Measurements from ENCODE around the gene OSBPL2.

OSBPL2 gene

DNA sequence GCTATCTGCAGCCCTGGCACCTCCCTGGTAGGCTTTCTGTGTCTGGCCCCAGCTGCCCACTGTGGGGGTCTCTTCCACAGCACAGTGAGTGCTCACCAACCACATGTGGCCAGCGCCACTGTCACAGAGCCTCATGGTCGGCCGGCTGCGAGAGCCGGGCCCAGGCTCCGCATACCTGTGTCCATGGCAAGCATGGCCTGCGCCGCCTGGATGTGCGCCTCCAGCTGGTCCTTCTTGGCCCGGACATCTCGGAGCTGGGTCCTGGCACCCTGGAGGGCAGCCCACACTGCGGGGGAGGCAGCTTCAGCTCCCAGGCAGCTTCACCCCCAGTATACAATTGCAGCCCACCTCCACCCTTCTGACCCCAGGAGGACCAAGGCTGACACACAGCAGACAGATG is 77.5 kb downstream of the OSBPL2 start:
- no peak for DNase-seq

DNA sequence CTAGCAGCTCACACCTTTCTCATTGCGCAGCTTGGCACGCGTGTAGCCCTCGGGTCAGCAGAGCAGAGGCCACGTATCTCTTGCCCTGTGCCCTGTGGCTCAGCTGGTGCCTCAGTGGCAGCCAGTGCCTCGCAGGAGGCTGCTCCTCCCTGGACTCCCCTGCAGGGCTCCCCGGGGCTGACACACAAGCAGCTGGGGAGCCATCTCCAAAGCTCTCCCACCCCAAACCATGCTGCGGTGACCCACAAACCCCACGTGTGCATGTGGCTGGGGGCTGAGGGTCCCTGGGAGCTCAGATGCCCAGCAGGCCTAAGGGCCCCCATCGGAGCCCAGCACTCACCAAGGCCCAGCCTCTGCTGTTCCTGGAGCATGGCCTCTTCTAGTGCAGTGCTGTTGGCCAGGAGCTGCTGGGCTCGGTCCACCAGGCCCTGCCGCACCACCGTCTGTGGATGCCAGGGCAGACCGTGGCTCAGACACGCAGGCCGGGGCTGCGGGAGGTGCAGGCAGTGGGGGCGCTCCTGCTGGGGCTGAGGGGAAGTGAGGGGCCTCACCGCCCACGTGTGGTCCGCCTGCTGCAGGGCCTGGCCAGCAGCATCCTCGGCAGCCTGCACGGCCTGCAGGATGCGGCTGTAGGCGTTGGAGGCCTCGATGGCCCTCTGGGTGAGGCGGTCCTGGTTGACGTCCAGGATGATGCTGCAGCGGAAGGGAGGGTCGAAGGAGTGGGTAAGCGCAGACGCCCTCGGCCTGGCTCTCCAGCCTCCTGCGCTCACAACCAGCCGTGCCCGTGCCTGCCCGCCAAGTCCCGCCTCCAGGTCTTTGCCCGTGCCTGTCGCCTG is 78.2 kb downstream of the OSBPL2 start:
- DNase-seq, result no peak

DNA sequence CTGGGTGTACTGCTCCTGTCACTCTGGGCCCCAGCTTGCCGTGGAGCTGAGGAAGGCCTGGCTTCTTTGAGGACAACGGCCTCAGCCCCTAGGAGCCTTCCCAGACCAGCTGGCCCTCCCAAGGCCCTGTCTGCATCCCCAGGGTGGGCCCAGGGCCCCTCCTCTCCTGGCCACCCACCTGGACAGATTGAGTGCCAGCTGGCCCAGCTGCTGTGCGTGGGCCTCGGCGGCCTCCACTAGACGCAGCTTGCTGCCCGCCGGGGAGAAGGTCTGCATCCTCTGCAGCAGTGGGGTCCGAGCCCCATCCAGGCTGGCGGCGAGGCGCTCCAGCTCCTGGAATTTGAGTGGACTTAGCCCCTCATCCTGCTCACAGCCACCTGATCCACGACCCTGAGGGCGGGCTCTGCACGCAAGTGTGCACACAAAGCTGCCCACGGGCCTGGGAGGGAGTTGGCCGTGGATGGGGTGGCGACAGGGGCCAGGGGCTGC is 78.9 kb downstream of the OSBPL2 start:
- no peak for DNase-seq

DNA sequence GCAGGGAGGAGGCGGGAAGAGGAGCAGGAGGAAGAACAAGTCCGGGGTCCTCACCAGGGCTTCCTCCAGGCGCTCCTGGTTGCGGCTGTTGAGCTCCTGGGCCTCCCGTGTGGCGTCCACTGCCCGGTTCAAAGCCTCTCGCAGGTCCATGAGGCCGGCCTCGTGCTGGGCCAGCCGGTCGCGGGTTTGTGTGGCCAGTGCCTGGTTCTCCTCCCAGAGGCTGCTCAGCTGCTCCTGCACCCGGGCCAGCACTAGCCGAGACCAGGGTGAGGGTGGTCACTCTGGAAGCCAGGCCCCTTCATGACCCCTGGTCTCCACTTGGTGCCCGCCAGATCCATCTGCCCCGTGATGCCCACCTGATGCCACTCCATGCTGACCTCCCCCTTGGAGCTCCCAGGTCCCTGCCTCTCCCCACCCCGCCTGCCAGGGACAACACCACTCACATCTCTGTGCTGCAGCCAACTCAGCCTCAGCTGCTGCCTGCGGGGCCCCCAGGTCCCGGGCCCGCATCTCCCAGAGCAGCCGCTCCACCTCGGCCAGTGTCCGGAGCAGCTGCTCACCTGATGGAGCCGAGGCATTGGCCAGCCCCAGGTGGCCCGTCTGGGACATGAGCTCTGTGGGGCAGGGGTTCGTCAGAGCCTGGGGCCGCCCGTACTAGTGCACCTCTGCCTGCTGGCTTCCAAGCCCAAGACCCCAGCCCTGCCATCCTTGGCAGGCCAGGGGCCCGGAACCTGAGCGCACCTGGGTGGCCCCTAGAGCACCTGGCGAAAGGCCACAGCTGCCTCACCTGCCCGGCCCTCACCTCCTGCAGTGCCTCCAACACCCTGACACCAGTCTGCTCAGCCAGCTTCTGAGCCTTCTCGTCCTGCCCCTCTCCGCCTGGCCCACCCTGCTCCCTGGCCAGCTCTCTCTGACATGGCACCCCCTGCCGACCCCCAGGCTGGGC is 80.4 kb downstream of the OSBPL2 start:
- DNase-seq, result no peak

DNA sequence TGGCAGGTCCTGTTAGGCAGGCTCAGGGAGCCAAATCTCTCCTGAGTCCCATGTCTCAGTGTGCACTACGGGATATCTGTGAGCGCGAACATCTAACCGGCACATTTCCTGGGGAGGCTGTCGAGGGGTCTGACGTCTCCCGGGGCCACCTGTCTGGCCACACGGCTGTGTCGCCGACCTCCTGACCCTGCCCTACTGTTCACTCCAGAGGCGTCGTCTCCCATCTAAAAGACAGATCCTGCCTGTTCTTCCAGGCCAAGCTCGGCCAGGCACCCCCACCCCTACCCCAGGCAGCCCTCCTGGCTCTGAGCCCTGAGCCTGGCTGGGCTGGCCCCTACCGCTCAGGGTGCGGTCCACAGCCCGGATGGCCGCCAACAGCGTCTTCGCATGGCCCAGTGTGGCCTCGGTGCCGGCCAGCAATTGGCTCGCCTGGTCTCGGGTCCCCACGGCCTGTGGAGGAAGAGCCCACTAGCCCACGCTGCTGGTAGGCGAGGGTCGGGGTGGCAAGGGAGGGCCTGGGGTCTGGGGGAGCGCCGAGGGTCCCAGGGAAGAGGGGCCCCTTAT is 81.1 kb downstream of the OSBPL2 start:
- no peak for DNase-seq

DNA sequence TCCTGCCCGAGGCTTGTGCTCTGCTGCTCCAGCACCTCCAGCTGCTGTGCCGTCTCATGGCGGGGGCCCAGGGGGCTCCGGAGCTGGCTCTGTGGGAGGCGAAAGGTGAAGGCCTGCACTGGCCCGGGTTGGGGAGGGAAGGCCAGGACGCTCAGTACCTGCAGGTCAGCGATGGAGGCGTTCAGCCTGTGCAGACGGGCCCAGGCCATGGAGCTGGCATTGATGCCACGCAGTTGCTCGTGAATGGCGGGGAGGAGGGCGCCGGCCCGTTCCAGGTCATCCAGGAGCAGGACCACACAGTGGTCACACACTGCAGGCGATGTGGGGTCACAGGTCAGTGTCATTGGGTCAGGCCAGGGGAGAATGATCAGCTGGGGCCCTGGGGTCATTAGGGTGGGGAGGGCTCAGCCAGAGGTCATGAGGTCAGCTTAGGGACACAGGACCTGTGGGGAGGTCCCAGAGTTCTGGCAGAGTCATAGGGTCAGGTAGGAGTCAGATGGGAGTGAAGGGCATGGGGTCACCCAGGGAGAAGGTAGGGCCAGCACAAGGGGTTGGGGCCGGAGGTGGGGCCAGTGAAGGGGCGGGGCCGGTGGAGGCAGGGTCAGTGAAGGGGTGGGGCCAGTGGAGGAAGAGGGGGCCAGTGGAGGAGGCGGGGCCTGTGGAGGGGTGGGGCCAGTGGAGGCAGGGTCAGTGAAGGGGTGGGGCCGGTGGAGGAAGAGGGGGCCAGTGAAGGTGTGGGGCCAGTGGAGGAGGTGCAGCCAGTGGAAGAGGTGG is 82.4 kb downstream of the OSBPL2 start:
- DNase-seq, result no peak

DNA sequence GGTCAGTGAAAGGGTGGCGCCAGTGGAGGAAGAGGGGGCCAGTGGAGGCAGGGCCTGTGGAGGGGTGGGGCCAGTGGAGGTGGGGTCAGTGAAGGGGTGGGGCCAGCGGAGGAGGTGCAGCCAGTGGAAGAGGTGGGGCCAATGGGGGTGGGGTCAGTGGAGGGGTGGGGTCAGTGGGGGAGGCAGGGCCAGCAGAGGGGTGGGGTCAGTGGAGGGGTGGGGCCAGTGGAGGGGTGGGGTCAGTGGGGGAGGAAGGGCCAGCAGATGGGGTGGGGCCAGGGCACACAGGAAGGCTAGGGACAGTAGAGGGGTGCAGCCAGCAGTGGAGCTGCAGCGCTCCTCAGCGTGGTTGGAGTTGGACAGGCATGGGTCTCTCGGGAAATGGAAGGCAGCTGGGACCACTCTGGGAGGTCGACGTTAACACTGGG is 83.2 kb downstream of the OSBPL2 start:
- peak; percentile 13 for DNase-seq

DNA sequence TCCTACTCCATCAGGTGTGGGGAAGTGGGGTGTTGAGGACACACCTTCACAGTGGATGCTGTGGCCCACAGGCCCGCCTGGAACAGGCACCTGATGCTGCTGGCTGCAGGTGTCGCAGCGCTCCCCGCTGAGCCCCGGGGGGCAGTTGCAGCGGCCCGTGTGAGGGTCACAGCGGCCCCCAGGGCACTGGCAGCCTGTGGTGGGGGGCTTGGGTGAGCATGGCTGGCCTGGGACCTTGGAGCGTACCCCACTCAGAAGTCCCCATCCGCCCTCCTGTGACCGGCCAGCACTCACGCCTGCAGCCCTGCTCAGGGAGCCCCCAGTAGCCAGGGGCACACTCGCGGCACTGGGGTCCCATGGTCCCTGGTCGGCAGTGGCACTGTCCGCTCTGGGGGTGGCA is 83.7 kb downstream of the OSBPL2 start:
- no peak for DNase-seq

DNA sequence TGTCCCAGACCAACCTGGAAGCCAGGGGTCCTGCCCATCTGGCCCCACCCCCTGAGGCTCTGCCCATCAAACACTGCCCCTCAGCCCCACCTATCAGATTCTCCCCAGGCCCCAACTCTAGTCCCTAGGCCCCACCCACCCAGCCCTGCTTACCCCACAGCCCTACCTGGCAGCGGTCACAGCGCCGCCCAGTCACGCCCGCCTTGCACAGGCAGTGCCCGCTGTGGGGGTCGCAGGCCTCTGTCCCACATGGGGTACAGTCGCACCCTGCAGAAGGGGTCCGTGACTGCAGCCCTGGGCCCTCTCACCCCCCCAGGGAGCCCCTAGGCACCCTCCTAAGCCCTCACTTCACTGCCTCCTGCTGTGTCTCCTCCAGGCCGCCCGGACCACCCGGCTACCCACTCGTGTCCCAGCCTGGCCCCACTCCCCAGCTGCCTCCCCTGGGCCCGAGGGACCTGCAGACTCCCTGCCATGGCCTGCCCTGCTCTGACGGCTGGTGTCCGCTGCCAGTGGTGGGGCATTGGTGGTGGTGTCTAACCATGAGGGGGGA is 84.2 kb downstream of the OSBPL2 start:
- no peak for DNase-seq

DNA sequence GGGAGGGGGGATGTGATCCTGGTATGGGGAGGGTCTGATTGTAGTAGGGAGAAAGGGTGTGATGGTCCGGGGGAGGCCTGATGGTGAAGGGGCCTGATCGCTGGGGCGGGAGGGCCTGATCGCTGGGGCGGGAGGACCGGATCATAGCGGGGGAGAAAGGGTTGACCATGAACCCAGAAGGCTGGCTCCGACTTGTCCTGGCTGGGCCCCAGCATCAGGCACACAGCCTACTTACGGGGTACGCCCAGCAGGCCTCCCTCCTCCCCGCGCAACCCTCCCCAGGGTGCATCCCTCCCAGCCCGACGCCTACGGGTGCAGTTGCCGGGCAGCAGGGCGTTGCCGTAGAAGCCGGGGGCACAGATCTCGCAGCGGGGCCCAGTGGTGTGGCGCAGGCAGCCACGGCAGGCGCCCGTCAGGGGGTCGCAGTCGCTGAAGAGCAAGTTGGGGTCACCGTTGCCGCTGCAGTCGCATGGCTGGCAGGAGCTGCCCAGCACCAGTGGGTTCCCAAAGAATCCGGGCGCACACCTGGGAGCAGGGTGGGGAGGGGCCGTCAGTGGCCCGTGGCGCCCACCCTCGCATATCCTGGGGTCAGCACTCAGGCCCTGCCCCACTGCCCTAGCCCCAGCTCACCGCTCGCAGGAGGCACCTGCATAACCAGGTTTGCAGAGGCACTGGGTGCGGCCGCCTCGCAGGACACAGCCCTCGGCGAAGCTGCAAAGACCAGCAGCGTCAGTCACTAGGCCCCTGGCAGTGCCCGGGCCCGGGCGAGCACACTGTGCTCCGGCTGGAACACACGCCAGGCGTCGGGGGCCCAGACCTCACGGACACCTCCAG is 85.0 kb downstream of the OSBPL2 start:
- DNase-seq, result no peak

DNA sequence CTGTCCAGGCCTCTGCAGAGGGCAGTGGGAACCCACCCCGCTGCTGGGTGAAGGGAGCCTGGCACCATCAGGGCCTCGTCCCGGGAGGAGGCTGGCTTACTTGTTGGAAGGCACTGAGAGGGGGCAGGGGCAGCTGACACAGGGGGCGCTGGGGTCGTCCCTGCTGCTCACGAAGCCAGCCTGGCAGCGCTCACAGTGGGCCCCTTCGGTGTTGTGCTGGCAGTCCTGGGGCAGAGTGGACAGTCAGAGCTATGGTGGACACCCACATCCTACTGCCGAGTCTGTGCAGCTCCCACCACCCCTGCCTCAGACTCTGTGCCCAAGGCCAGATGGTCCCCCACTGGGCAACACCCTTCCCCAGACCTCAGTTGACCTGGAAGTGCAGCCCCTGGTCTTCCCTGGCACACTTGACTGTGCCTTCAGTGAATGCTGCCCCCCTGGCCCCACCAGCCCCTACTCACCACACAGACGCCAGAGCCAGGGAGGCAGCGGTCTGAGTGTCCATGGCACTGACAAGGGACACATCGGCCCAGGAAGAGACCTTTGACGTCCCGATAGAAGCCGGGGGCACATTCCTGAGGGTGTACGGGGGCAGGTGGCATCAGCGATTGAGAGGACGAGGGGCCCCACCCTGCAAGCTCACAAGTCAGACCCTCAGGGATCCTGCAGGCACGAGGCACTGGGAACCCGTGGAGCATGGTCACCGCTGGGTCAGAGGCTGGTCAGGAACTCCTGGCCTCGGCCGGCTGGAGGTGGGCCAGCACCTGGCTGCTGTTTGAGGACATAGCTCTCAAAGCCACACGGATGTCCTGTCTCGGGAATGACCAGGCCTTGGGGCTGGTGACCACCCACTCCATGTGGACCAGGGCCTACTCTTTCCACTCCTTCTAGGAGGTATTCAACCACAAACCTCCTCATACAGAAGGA is 85.9 kb downstream of the OSBPL2 start:
- no peak for DNase-seq

DNA sequence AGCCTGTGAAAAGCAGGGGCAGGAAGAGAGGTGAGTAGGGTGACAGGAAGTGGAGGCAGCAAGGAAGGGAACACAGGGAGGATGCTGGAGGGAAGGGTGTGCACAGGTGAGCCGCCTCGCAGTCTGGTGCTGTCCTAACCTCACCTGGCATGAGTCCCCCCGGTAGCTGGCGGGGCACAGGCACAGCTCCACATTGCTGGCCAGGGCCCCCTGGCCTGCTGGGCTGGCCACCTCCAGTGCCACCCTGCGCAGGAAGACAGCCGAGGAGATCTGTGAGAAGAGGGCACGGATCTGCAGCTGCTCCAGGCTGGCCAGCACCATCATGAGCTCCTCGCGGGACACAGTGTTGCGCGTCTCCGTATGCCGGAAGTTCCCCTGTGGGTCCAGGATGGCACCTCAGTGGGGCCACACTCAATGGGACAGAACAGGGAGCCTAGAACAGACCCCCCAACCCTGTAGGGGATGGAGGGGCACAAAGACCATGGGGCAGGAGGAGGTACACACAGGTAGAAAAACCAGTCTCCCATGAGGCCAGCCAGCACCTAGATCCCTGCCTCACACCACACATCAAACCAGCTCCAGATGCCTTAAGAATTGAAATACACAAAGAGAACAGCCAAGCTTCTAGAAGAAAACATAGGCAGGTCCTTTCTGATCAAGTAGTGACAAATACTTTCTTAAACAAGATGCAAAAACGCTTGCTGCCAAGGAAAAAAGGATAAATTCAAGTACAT is 87.0 kb downstream of the OSBPL2 start:
- DNase-seq, result no peak

DNA sequence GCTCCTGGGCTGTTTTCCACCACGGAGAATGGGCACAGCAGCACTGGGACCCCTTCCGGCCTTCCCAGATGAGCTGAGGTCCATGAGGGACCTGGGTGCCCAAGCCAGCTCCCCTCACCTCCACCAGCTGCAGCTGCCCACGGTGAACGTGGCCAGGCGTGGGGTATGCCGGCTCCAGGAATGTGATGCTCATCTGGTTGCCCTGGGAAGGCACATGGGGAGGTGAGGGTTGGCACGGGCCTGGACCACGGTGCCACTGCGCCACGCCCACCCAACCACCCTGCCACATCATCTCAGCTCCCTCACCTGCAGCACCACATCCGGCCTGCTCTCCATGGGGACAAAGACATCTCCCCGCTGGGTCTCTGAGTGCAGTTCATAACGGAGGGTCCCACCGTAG is 88.2 kb downstream of the OSBPL2 start:
- no peak for DNase-seq

DNA sequence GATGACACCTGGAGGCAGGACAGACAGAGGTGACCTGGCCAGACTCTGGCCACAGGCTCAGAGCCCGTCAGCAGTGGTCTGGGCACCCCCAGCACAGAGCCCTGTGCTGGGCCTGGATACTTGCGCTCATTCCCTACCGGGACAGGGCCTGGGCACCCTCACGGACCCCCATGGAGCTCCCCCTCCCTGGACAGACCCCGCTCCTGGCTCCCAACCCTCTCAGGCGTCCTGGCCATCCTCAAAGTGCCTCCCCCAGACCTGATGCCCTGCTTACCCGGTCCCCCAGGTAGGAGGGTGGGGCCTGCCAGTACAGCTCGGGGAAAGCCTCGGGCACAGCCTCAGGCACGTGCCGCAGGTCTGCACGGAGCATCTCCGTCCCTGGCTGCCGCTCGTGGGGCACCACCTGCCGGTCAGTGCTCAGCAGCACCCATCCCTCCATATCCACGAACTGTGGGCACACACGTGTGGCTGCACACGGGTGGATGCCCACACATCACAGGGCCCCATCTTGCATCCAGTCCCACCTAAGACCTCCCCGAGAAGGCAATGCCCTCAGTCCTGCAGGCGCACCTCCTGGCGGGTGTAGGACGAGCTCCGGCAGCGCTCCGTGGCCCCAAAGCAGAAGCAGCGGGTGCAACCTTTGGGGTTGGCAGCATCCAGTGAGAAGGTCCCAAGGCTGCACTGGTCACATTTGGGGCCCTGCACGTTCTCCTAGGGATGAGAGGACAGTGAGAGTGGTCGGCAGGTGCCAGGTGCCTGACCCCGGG is 88.8 kb downstream of the OSBPL2 start:
- no peak for DNase-seq

DNA sequence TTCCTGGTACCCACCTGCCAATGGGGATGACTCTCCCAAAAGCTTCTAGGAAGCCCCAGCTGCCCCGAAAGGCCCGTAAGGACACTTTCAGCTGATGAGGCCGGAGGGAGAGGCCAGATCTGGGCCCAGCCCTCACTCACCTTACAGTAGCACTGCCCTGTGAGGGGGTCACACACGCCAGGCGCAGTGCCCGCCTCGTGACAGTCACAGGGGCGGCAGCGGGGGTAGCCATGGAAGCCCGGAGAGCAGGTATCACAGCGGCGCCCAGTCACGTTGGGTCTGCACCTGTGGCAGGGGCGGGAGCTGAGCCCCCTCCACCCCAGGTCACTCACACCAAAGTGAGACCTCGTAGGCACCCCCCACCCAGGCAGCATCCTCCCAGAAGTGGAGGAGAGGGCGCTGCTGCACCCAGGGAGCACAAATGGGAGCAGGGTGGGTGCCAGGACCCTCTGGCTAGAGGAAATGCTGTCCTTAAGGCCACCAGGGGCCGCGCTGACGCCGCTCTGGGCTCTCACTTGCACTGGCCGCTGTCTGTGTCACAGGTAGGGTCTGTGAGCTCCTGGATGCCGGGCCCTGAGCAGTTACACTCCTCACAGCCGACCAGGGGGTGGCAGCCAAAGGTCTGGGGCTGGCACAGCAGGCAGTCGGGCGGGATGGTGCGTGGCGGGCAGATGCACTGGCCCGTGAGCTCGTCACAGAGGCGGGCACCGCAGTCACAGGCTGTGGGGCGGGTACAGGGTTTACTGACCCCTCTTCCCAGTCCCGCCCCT is 89.6 kb downstream of the OSBPL2 start:
- DNase-seq, result no peak

DNA sequence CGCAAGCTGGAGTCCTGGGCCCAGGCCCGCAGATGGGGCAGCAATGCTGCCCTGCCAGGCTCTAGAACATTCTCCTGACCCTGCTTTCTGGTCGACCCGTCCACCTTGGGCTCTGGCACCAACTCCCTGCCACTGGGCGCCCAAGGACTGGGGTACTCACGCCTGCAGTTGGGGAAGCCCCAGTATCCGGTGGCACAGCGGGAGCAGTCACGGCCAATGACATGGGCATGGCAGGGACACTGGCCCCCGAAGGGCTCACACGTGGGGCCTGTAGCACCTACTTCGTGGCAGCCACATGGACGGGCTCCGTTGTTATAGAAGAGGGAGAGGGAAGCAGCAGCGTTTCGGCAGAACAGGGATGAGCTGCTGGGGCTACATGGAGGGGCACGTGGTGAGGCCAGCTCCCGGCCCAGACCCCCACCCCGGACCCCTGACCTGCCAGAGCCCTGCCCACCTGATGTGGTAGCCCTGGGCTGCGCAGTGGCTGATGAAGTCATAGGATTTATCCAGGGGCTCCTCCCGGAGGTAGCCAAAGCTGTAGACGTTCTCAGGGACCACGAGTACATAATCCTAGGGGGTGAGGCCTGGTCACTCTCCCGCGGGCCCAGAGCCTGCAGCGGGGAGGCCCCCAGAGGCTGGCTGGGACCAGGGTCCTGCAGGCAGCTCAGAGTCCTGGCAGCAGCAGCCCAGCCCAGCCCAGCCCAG is 90.5 kb downstream of the OSBPL2 start:
- no peak for DNase-seq

Measured in activated CD4-positive, alpha-beta T cell treated with anti-CD3 and anti-CD28 coated beads, Interleukin-2, amount 50 U/mL, for 16 hours (primary cell).